HG03565 (cell line): Measurements from ENCODE around the gene ATP2B2.

ENCODE experiments used
- ATAC-seq: cut with Tn5 transposase; IDR thresholded peaks from one replicate; pipeline ENCODE4 v1.9.1; 2021; ENCODE audit warnings: mild to moderate bottlenecking, moderate library complexity; ENCODE audit not compliant: unreplicated experiment

The ATP2B2 gene

GRCh38 chr3:10288575-10288960 lies 216.8 kb downstream of the ATP2B2 start:
- no peak for ATAC-seq

GRCh38 chr3:10287936-10288574 lies 217.3 kb downstream of the ATP2B2 start:
- ATAC-seq: no peak

GRCh38 chr3:10286596-10287295 lies 218.6 kb downstream of the ATP2B2 start:
- ATAC-seq: no peak

DNA sequence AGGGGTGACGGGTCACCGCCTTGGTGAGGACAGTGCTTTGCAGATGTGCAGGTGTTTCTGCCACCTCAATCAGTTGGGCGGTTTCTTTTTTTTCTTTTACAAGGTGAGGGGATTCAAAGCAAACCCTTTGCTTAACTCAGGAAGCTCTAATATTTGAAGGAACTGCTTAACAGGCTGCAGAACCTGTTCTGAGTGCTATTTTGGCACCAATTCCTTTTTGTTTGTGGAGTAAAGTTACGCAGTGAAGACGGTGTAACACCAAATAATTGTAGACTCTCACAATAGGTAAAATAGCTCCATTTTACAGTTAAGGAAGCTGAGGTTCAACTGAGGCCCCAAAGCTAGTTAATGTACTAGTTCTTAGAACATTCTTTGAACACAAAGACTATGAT lies 219.3 kb downstream of the ATP2B2 start:
- no peak for ATAC-seq

DNA sequence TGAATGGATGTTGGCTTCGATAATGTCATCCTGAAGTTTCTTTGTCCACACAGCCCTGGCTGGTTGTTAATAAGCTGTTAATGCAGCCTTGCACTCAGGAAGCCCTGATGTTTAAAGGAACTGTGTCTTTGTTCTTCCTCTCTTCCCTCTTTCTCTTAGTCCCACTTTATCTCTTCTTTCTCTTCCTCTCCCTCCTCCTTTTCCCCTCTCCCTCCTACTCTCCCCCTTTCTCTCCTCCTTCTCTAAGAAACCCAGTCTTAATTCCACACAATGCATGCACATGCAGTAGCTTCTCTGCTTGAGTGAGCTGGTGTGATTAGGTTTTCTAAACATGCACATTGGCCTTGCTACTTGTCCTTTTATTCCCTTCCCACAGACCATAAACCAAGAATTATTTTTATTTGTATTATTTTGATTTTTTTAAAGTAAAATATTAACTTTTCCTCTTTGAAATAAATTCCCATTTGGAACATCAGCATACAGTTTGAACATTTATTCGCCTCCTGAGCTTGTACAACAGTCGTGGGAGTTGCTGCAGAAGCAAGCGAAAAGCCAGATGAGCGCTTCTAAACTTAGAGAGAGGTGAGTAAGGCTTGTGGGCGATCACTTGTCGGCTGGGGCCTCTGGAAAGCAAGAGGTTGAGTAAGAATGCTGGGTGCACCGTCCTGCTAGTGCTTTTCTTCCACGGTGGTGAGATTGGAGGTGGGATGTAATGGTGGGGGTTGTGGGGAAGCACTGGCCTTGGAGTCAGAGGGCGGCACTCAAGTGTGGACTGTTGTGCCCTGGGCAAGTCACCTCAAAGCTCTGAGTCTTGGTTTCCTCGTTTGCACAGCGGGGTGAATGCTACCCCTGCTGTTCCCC lies 219.9 kb downstream of the ATP2B2 start:
- no peak for ATAC-seq

DNA sequence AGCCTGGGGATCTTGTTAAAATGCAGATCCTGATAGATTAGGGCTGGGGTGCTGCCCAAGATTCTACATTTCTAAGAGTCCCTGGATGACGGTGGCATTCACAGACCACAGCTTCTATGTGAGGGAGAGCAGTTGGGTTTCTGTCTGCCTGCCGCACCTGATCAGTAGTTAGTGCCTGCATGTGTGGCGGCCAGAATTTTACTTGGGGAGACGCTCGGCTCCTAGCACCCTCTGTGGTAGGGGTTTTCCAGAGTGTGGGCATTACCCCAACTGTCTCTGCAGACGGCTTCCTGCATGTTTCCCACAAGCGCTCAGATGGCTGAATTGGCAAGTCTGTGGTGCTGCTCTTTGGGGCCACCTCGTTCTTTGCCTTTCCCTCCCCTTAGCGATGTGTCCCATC lies 220.9 kb downstream of the ATP2B2 start:
- ATAC-seq: no peak

GRCh38 chr3:10283638-10284037 lies 221.7 kb downstream of the ATP2B2 start:
- ATAC-seq: no peak

DNA sequence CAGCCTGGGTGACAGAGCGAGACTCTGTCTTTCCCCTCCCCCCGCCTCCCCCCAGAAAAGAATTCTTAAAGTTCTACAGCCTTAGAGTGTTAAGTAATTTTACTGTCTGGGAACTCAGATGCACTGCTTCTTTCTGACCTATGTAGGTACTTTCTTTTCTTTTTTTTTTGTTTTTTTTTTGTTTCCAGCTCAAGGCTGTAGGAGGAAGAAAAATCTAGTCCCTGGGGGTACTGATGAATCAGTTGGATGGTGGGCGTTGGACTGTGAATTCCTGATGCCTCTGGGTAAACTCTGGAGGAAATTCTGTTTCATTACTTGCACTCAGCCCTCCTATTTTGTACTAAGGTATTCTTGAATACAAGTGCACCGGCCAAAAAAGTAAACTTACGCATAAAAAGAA lies 223.4 kb downstream of the ATP2B2 start:
- ATAC-seq: no peak

DNA sequence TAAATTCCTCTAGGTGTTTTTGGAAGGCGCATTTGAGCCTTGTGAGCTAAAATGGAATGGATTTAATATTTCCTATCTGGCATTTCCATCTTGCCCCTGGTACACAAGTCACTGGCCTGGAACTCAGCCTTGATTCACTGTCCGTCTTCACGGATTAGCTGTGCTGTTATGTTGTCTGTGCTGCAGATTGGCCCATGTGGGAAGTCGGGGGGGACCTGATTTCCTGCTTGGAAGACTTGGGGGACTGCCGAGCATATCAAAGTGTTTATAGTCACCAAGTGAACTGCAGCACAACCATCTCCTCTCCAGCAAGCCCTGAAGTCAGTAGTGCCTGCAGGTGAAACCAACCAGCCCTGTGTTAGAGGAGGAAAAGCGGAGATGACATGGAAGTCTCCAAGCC lies 224.8 kb downstream of the ATP2B2 start:
- no peak for ATAC-seq

DNA sequence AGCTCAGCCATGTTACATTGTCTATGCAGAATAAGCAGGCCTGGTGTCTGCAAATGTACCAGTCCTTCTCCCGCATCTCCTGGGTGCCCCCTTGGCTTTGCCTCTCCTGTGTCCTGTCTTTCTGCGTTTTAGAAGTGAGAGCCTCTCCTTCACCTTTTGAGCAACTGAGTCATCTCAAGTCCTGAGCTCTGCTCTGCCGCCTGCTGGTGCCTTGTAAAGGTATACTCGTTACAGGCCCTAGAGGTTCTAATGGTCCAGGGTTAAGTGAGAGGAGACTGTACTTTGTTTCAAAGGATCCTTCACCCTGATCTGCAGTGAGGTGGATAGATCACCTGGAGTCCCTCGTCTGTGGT lies 225.2 kb downstream of the ATP2B2 start:
- no peak for ATAC-seq

- ATAC-seq: no peak
Measured at GRCh38 chr3:10279384-10280176, 225.8 kb downstream of the ATP2B2 start.

- ATAC-seq: no peak
Measured at GRCh38 chr3:10278501-10278900, 226.9 kb downstream of the ATP2B2 start.

- ATAC-seq: no peak
Measured at GRCh38 chr3:10277115-10277625, 228.2 kb downstream of the ATP2B2 start.

GRCh38 chr3:10274601-10275000 lies 230.8 kb downstream of the ATP2B2 start:
- no peak for ATAC-seq
